ENCODE results near the gene CPVL. TPM values are rescaled to one million over a fixed set of nuclear protein-coding genes. Genes with fewer than 3 reads are reported as not detected.

The CPVL gene
- total RNA-seq, 1 experiment from 2014 or later: 26.9 TPM

- Histone ChIP-seq H2BK120ac (ENCODE audit: low read depth, low read length, poor library complexity, severe bottlenecking) (no peak overlapping the region), H3K79me1 (ENCODE audit: insufficient read depth, low read depth, low read length, poor library complexity, severe bottlenecking) (no peaks in the 10 kb centered on the region), H3K27ac (ENCODE audit: insufficient read length, low read depth, low read length) (no peak overlapping the region), H2BK12ac (ENCODE audit: insufficient read length, low read depth, low read length) (no peak overlapping the region), H4K91ac (ENCODE audit: insufficient read length, low read depth, low read length) (no peak overlapping the region), H3K79me2 (ENCODE audit: insufficient read depth, low read length) (no peaks in the 10 kb centered on the region), H3K18ac (ENCODE audit: insufficient read length, low read depth, low read length) (no peak overlapping the region), H2BK20ac (ENCODE audit: low read depth, low read length, poor library complexity, severe bottlenecking) (no peak overlapping the region), H3K4me1 (ENCODE audit: insufficient read depth, low read length) (no peaks in the 10 kb centered on the region), H2BK5ac (ENCODE audit: insufficient read length, low read length) (no peak overlapping the region), H3K27me3 (ENCODE audit: insufficient read depth, low read length) (no peaks in the 10 kb centered on the region), H3K4me2 (ENCODE audit: insufficient read depth, insufficient read length, low read length) (no peak overlapping the region), H3K9ac (ENCODE audit: extremely low read depth, insufficient read length, low read length) (no peak overlapping the region), H3K23me2 (ENCODE audit: insufficient read length, low read depth, low read length, poor library complexity, severe bottlenecking) (no peaks in the 10 kb centered on the region), H3K23ac (ENCODE audit: insufficient read length, low read depth, low read length) (no peak overlapping the region), H3K9me3 (ENCODE audit: control insufficient read depth, low read depth, low read length) (no peaks in the 10 kb centered on the region), H3K4ac (ENCODE audit: low read depth, low read length) (no peak overlapping the region), H3K56ac (ENCODE audit: insufficient read length, low read depth, low read length) (no peak overlapping the region), H3T11ph (ENCODE audit: low read length) (no peak overlapping the region), H2BK15ac (ENCODE audit: low read depth, low read length) (no peak overlapping the region), H4K8ac (replicated peaks; ENCODE audit: insufficient read length, low read depth, low read length) (no peak overlapping the region), H4K20me1 (ENCODE audit: control insufficient read depth, insufficient read depth, insufficient read length) (no peaks in the 10 kb centered on the region), H4K5ac (ENCODE audit: insufficient read length, low read depth, low read length) (no peak overlapping the region), H2AFZ (ENCODE audit: low read length) (no peak overlapping the region), H3K14ac (ENCODE audit: insufficient read depth, low read length) (no peak overlapping the region), H2AK5ac (ENCODE audit: insufficient read length, low read length) (no peak overlapping the region)
- Mint-ChIP-seq H3K4me1 (no peaks in the 10 kb centered on the region), H3K27ac (no peak overlapping the region), H3K36me3 (ENCODE audit: insufficient read depth in 1 of 3, low read depth in 3 of 3) (peaks cover 0 to 8% (median 0%) of the 10 kb centered on the region in 3 experiments; a peak in 2 of 7 replicates), H3K4me3 (no peak overlapping the region), H3K27me3 (ENCODE audit: low read depth) (no peaks in the 10 kb centered on the region), H3K9me3 (peaks cover 4 to 9% of the 10 kb centered on the region in 2 experiments; a peak in 3 of 5 replicates)
- no peak for DNase-seq
- no CpG with 5 or more reads among the region's 6 CpGs for WGBS (ENCODE audit: extremely low coverage, insufficient read length, low lambda C conversion rate)
- no peak for TF ChIP-seq CTCF (conservative IDR thresholded peaks at IDR 0.05)
These were observed 16.2 kb upstream of the CPVL start for GRCh38 chr7:29162577-29162976.

Measured in H9 (cell line).